CD4-positive, alpha-beta T cell (primary cell): ENCODE data around the gene RPS19. TPM values are rescaled to one million over a fixed set of nuclear protein-coding genes. Genes with fewer than 3 reads are reported as not detected.

ENCODE experiments used
- ATAC-seq: fragments of 200-7000 bp; cut with Tn5 transposase; one replicate; pipeline ENCODE4 v1.10.0; 2022; ENCODE audit warnings: mild to moderate bottlenecking; ENCODE audit not compliant: poor library complexity
- CTCF ChIA-PET: fragments of 350-600 bp; sonication (Branson Sonifier 250); formaldehyde crosslinking; loops from one replicate; lab custom pipeline; 2021; ENCODE audit warnings: antibody characterized with exemption, inconsistent platforms; lab: Charles Lee
- POLR2A ChIA-PET: fragments of 350-600 bp; sonication (Branson Sonifier 250); formaldehyde crosslinking; loops from one replicate; lab custom pipeline; 2021; ENCODE audit warnings: antibody characterized with exemption, inconsistent platforms; lab: Charles Lee
- DNase-seq, 14 experiments: peaks; one replicate each; pipeline ENCODE4 v3.0.0-alpha.2; 2013 to 2020; ENCODE audit warnings: mixed read lengths in 2 of 14
- H3K27ac ChIP-seq, 2 donors: one replicate each; pipeline versions ENCODE4 v1.5.1 to v1.7.0; 2013; ENCODE audit warnings: low read length in 2 of 2, low read depth in 1 of 2, mild to moderate bottlenecking in 1 of 2
- H3K27me3 ChIP-seq, 2 experiments: 1 replicate in 1 of 2; 2 replicates in 1 of 2; pipeline versions ENCODE4 v1.6.1 to v1.7.0; 2013; ENCODE audit warnings: low read length in 2 of 2, control low read depth in 1 of 2, mild to moderate bottlenecking in 1 of 2, moderate library complexity in 1 of 2; ENCODE audit not compliant: insufficient read depth in 2 of 2, control insufficient read depth in 1 of 2
- H3K36me3 ChIP-seq: one replicate; pipeline ENCODE4 v1.6.1; 2013; ENCODE audit warnings: low read length, control low read depth; ENCODE audit not compliant: insufficient read depth
- H3K4me1 ChIP-seq: one replicate; pipeline ENCODE4 v1.6.1; 2013; ENCODE audit warnings: low read length, control low read depth; ENCODE audit not compliant: insufficient read depth
- H3K4me3 ChIP-seq: one replicate; pipeline ENCODE4 v1.5.1; 2013; ENCODE audit warnings: mild to moderate bottlenecking, low read length, moderate library complexity
- H3K9me3 ChIP-seq, 2 experiments: 1 replicate in 1 of 2; 2 replicates in 1 of 2; pipeline versions ENCODE4 v1.6.1 to v1.7.0; 2013; ENCODE audit warnings: low read length in 2 of 2, mild to moderate bottlenecking in 2 of 2, control low read depth in 1 of 2, moderate library complexity in 1 of 2; ENCODE audit not compliant: control insufficient read depth in 1 of 2, insufficient read depth in 1 of 2
- H3K27ac Mint-ChIP-seq: one replicate; pipeline ENCODE4 v1.8.0; 2020; ENCODE audit warnings: mixed read lengths
- H3K27me3 Mint-ChIP-seq: one replicate; pipeline ENCODE4 v1.8.0; 2021; ENCODE audit warnings: mixed read lengths
- H3K36me3 Mint-ChIP-seq: one replicate; pipeline ENCODE4 v1.8.0; 2021; ENCODE audit warnings: low read depth, mixed read lengths
- H3K4me1 Mint-ChIP-seq: one replicate; pipeline ENCODE4 v1.8.0; 2021; ENCODE audit warnings: low read depth, mixed read lengths
- H3K4me3 Mint-ChIP-seq: one replicate; pipeline ENCODE4 v1.8.0; 2020; ENCODE audit warnings: mild to moderate bottlenecking, mixed read lengths
- H3K9me3 Mint-ChIP-seq: one replicate; pipeline ENCODE4 v1.8.0; 2020; ENCODE audit warnings: mixed read lengths
- intact Hi-C, 2 experiments: fragments of 100-400 bp; cut with DNase I in 1 of 2; cut with micrococcal nuclease in 1 of 2; formaldehyde crosslinking; loops; one replicate each; pipeline versions ENCODE4 v1.15.1 to v1.9.0; 2023 to 2025; cut with DNase I, micrococcal nuclease
- total RNA-seq, 174 experiments: library from RNA in 2 of 174; stranded (reverse) in 2 of 174; gene quantifications; one replicate each; pipeline ENCODE4 v1.2.3 and lab custom pipeline; 2021 to 2026
- TF ChIP-seq, protein P1 (sequence below): fragments of 200-600 bp; IDR thresholded peaks from one replicate; pipeline ENCODE4 v1.8.0; 2022; ENCODE audit warnings: antibody characterized with exemption, mild to moderate bottlenecking

RPS19 gene
- total RNA-seq, 2 experiments from 2014 or later, result 3,668 to 3,697 TPM

DNA sequence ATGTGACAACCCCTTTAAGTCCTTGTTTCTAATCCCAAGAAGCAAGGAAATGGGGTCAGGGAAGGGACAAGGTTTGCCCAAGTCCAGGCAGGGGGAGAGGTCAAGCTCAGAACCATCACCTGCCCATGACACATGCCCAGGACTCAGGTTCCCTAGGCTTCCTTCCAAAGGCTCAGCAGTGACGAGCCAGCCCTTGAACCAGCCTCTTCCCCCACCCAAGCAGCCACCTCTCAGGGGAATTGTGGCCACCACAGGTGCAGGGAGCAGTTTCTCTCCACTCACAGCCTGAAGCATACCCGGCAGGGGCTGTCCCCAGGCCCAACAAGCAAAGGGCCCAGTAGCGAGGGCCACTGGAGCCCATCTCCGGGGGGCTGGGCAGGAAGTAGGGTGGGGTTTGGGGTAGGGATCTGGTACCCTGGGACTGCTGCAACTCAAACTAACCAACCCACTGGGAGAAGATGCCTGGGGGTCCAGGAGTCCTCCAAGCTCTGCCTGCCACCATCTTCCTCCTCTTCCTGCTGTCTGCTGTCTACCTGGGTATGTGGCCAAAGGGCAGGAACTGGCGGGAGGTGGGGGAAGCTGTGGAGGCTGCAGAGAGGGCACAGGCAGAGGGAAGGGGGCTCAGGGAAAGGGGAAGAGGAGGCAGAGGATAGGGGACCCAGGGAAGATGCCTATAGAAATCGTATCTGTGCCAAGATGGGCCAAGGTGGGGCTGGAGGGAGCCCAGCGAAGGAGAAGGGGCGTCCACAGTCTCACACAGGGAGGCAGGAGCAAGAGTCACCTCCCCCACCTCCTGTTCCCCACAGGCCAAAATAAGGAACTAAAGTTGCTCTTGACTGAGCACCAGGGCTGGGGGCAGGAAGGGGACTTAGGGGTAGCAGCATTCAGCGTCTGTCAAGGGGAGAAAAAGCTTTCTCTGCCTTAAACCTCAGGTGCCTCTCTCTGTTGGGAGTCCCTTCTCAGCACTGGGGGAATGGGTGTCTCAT, 17.1 kb downstream of the RPS19 start, which contains the start of gene CD79A:
TSS of gene CD79A (plus strand) at position 433 of the 986 bp plus-strand sequence. CDS start at position 459, 26 bp downstream.
- Mint-ChIP-seq H3K4me1 (peaks cover 85% of the 10 kb centered on the region), H3K27me3 (no peaks in the 10 kb centered on the region), H3K4me3 (peak within 1 kb of the TSS; percentile 78), H3K36me3 (peaks cover 2% of the 10 kb centered on the region), H3K27ac (peak within 1 kb of the TSS; percentile 98), H3K9me3 (no peaks in the 10 kb centered on the region)
- H3K36me3 ChIP-seq, result no peaks in the 10 kb centered on the region
- TF ChIP-seq, protein P1, sequence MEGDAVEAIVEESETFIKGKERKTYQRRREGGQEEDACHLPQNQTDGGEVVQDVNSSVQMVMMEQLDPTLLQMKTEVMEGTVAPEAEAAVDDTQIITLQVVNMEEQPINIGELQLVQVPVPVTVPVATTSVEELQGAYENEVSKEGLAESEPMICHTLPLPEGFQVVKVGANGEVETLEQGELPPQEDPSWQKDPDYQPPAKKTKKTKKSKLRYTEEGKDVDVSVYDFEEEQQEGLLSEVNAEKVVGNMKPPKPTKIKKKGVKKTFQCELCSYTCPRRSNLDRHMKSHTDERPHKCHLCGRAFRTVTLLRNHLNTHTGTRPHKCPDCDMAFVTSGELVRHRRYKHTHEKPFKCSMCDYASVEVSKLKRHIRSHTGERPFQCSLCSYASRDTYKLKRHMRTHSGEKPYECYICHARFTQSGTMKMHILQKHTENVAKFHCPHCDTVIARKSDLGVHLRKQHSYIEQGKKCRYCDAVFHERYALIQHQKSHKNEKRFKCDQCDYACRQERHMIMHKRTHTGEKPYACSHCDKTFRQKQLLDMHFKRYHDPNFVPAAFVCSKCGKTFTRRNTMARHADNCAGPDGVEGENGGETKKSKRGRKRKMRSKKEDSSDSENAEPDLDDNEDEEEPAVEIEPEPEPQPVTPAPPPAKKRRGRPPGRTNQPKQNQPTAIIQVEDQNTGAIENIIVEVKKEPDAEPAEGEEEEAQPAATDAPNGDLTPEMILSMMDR, result no peak
- no peaks in the 10 kb centered on the region for H3K9me3 ChIP-seq
- DNase-seq, result peak in 3 of 14 experiments; percentile 44 to 50 (median 46)
- intact Hi-C loops, result no loop called here
- peak within 1 kb of the TSS; percentile 84 to 91 for H3K27ac ChIP-seq
- H3K4me1 ChIP-seq, result peaks cover 100% of the 10 kb centered on the region
- peak within 1 kb of the TSS; percentile 21 for H3K4me3 ChIP-seq
- no peaks in the 10 kb centered on the region for H3K27me3 ChIP-seq
- no peak for ATAC-seq
- ChIA-PET CTCF (interaction anchor here (7.3 kb wide), 1 partner anchor 11 kb away, joined by 119 read pairs; no protein-coding TSS in a partner anchor), POLR2A (interaction anchor here (0.8 to 11.4 kb wide), 6 partner anchors 10 to 51 kb away, joined by 3 to 465 read pairs (median 22); partner anchors contain the start of genes ARHGEF1, ERFL and RPS19)

DNA sequence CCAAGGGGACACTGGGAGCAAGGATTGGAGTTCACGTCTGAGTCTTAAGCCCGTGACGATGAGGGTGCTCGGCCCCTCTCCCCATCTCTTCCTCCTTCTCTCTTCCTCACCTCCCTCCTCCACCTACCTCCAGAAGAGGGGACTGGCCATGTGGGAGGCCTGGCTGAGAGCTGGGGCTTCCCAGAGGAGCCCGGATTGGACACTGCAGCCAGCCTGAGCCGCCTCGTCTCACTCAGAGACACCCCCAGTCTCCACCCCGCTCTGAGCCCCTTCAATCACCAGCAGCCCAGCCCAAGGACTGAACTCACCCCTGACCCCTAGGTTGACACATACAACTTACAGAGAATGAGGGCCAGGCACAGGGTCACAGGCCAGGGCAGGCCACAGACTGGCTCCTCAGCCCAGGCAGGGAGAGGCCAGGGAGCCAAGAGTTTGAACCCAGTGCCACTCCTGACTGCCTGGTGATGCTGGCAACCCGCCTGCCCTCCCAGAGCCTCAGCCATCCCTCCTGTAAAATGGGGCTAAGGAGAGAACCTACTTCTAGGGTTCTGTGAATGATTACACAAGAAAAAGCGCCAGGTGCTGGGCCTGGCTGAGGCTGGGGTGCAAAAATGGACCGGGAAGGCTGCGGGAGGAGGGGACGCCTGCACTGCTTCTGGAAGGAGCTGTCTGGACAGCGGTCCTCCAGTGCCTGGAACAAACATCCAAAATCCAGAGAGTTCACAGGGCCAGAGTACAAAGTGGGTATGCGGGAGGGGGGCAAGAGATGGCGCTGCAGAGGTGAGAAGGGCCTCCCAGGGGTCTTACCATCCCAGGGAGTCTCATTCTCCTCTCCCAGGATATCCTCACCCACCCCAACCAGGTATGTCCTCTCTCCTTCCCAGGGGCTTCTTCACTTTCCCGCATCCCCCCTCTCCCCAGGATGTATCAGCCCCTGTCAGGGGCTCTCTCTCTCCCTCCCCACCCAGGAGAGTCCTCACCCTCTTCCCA, 18.2 kb downstream of the RPS19 start:
- H3K4me1 ChIP-seq, result peaks cover 96% of the 10 kb centered on the region
- H3K36me3 ChIP-seq, result no peaks in the 10 kb centered on the region
- no peaks in the 10 kb centered on the region for H3K27me3 Mint-ChIP-seq
- peaks cover 8% of the 10 kb centered on the region for H3K36me3 Mint-ChIP-seq
- H3K4me1 Mint-ChIP-seq, result peaks cover 81% of the 10 kb centered on the region
- intact Hi-C loops, result no loop called here
- peak overlapping the region; percentile 21 for H3K4me3 ChIP-seq
- no peaks in the 10 kb centered on the region for H3K9me3 ChIP-seq
- ChIA-PET POLR2A (interaction anchor here (0.8 to 11.4 kb wide), 3 partner anchors 9 to 34 kb away, joined by 3 to 465 read pairs (median 5); partner anchors contain the start of gene ARHGEF1), CTCF (no interaction called here)
- no peaks in the 10 kb centered on the region for H3K9me3 Mint-ChIP-seq
- TF ChIP-seq, protein P1, result no peak
- H3K27me3 ChIP-seq, result no peaks in the 10 kb centered on the region
- DNase-seq, result peak in 1 of 14 experiments; percentile 48
- H3K4me3 Mint-ChIP-seq, result no peak overlapping the region
- peak overlapping the region; percentile 98 for H3K27ac Mint-ChIP-seq
- no peak for ATAC-seq
- peak overlapping the region; percentile 84 to 91 for H3K27ac ChIP-seq

GRCh38 chr19:41879080-41879479, 19.0 kb downstream of the RPS19 start:
- POLR2A ChIA-PET, result interaction anchor here (11.4 kb wide), 1 partner anchor 8 kb away, joined by 465 read pairs; the partner anchor contains the start of gene ARHGEF1
- H3K36me3 ChIP-seq, result no peaks in the 10 kb centered on the region
- Mint-ChIP-seq H3K27ac (peak overlapping the region; percentile 98), H3K27me3 (no peaks in the 10 kb centered on the region), H3K4me1 (peaks cover 83% of the 10 kb centered on the region), H3K36me3 (peaks cover 16% of the 10 kb centered on the region), H3K4me3 (peak overlapping the region; percentile 15), H3K9me3 (no peaks in the 10 kb centered on the region)
- no peak for ATAC-seq
- no peaks in the 10 kb centered on the region for H3K27me3 ChIP-seq
- no peak overlapping the region for H3K4me3 ChIP-seq
- peak overlapping the region; percentile 84 to 91 for H3K27ac ChIP-seq
- H3K9me3 ChIP-seq, result no peaks in the 10 kb centered on the region
- TF ChIP-seq, protein P1, result no peak
- DNase-seq, result no peak
- CTCF ChIA-PET, result no interaction called here
- intact Hi-C loops, result no loop called here
- peaks cover 87% of the 10 kb centered on the region for H3K4me1 ChIP-seq
